ENCODE measurements around the gene CHST12.

- no peak for TF ChIP-seq CTCF (conservative IDR thresholded peaks at IDR 0.05; ENCODE audit: low read depth, low read length)
- no peak for TF ChIP-seq EZH2 (IDR thresholded peaks at IDR 0.05; ENCODE audit: low read length, unreplicated experiment)
- no peak for TF ChIP-seq EZH2phosphoT487 (IDR thresholded peaks at IDR 0.05; ENCODE audit: borderline replicate concordance, low read length)
Measured at GRCh38 chr7:2379821-2380450, 23.5 kb upstream of the CHST12 start.
